Measurements from ENCODE around the gene ZNF407.

- TF ChIP-seq, protein P1, sequence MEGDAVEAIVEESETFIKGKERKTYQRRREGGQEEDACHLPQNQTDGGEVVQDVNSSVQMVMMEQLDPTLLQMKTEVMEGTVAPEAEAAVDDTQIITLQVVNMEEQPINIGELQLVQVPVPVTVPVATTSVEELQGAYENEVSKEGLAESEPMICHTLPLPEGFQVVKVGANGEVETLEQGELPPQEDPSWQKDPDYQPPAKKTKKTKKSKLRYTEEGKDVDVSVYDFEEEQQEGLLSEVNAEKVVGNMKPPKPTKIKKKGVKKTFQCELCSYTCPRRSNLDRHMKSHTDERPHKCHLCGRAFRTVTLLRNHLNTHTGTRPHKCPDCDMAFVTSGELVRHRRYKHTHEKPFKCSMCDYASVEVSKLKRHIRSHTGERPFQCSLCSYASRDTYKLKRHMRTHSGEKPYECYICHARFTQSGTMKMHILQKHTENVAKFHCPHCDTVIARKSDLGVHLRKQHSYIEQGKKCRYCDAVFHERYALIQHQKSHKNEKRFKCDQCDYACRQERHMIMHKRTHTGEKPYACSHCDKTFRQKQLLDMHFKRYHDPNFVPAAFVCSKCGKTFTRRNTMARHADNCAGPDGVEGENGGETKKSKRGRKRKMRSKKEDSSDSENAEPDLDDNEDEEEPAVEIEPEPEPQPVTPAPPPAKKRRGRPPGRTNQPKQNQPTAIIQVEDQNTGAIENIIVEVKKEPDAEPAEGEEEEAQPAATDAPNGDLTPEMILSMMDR (IDR thresholded peaks at IDR 0.05; ENCODE audit: insufficient read depth, low read length, poor library complexity, severe bottlenecking): no peak
- TF ChIP-seq EZH2phosphoT487 (conservative IDR thresholded peaks at IDR 0.05; ENCODE audit: low read length): no peak
These were observed 118.4 kb downstream of the ZNF407 start for GRCh38 chr18:74715865-74716712.
